Activated CD4-positive, CD25-positive, alpha-beta regulatory T cell treated with anti-CD3 and anti-CD28 coated beads, Interleukin-2, amount 50 U/mL, for 72 hours (primary cell): ENCODE measurements around the gene NBAS.
"Not testable (repeated sequence)": the region's sequence is repeated elsewhere in the genome, so short reads cannot be mapped to it uniquely, and the experiment has no call there.

ENCODE experiments used
- DNase-seq: peaks from one replicate; pipeline ENCODE4 v3.0.0; 2021

The NBAS gene

GRCh38 chr2:15354596-15355366 is 206.4 kb downstream of the NBAS start:
- no peak for DNase-seq

GRCh38 chr2:15352363-15352762 is 208.8 kb downstream of the NBAS start:
- DNase-seq = no peak

GRCh38 chr2:15348636-15349035 is 212.5 kb downstream of the NBAS start:
- DNase-seq = no peak

GRCh38 chr2:15348045-15348444 is 213.1 kb downstream of the NBAS start:
- DNase-seq = no peak

GRCh38 chr2:15346624-15347023 is 214.5 kb downstream of the NBAS start:
- DNase-seq = no peak

GRCh38 chr2:15337996-15338666 is 223.0 kb downstream of the NBAS start:
- DNase-seq = no peak

- no peak for DNase-seq
Observed at GRCh38 chr2:15334644-15335326, 226.3 kb downstream of the NBAS start.

GRCh38 chr2:15331787-15332186 is 229.3 kb downstream of the NBAS start:
- no peak for DNase-seq

- DNase-seq = no peak
Observed at GRCh38 chr2:15325296-15325695, 235.8 kb downstream of the NBAS start.

- no peak for DNase-seq
Observed at GRCh38 chr2:15323227-15323626, 237.9 kb downstream of the NBAS start.

- not testable (repeated sequence) for DNase-seq
Observed at GRCh38 chr2:15321481-15321880, 239.7 kb downstream of the NBAS start.

GRCh38 chr2:15316370-15316814 is 244.7 kb downstream of the NBAS start:
- peak; percentile 33 for DNase-seq

GRCh38 chr2:15315411-15315810 is 245.7 kb downstream of the NBAS start:
- DNase-seq = no peak

- no peak for DNase-seq
Observed at GRCh38 chr2:15313657-15314056, 247.5 kb downstream of the NBAS start.

- DNase-seq = no peak
Observed at GRCh38 chr2:15311926-15312325, 249.2 kb downstream of the NBAS start.

GRCh38 chr2:15311201-15311907 is 249.8 kb downstream of the NBAS start:
- DNase-seq = no peak

- no peak for DNase-seq
Observed at GRCh38 chr2:15307526-15307925, 253.6 kb downstream of the NBAS start.

GRCh38 chr2:15306706-15307105 is 254.4 kb downstream of the NBAS start:
- no peak for DNase-seq

- DNase-seq = no peak
Observed at GRCh38 chr2:15303874-15304273, 257.3 kb downstream of the NBAS start.

- DNase-seq = no peak
Observed at GRCh38 chr2:15302154-15302553, 259.0 kb downstream of the NBAS start.

GRCh38 chr2:15300624-15301573 is 260.2 kb downstream of the NBAS start:
- DNase-seq = no peak

- no peak for DNase-seq
Observed at GRCh38 chr2:15299904-15300520, 261.1 kb downstream of the NBAS start.
